IMR-90 (cell line): ENCODE results near the gene HMGN1. TPM values are rescaled to one million over a fixed set of nuclear protein-coding genes. Genes with fewer than 3 reads are reported as not detected.

ENCODE experiments used
- ATAC-seq: fragments of 200-7000 bp; cut with Tn5 transposase; 2 replicates; pipeline ENCODE4 v1.9.1; 2020; ENCODE audit warnings: low read depth, mild to moderate bottlenecking, moderate library complexity
- BruUV-seq: library from RNA; stranded (reverse); fragments of 400-500 nt; replicated peaks from 2 replicates; lab custom pipeline; 2021; lab: Mats Ljungman, UMichigan
- CTCF ChIA-PET: fragments of 300-600 bp; formaldehyde crosslinking; extraction: SDS; loops from one replicate; lab custom pipeline; 2021; ENCODE audit warnings: antibody characterized with exemption; lab: Yijun Ruan, JAX
- POLR2A ChIA-PET: fragments of 300-600 bp; sonication (Branson Sonifier 250); formaldehyde crosslinking; loops from one replicate; lab custom pipeline; 2022; ENCODE audit warnings: antibody characterized with exemption; ENCODE audit not compliant: unreplicated experiment; lab: Charles Lee
- DNase-seq: peaks from one replicate; pipeline ENCODE4 v3.0.0; 2013
- H2AFZ ChIP-seq: replicated peaks from 2 replicates; pipeline ENCODE3; 2013; ENCODE audit warnings: low read length, mild to moderate bottlenecking; ENCODE audit not compliant: poor library complexity
- H2AK5ac ChIP-seq: 2 replicates; pipeline ENCODE4 v1.6.1; 2013; ENCODE audit warnings: low read depth, low read length, inconsistent platforms
- H2AK9ac ChIP-seq: replicated peaks from 2 replicates; pipeline ENCODE3; 2013; ENCODE audit warnings: mild to moderate bottlenecking, low read depth, low read length, moderate library complexity; ENCODE audit not compliant: poor library complexity
- H2BK120ac ChIP-seq: 2 replicates; pipeline ENCODE4 v1.6.1; 2013; ENCODE audit warnings: low read depth, low read length, inconsistent platforms
- H2BK15ac ChIP-seq: 3 replicates; pipeline ENCODE4 v1.6.1; 2013; ENCODE audit warnings: low read depth, low read length, inconsistent platforms
- H2BK20ac ChIP-seq: 2 replicates; pipeline ENCODE4 v1.6.1; 2013; ENCODE audit warnings: low read depth, mild to moderate bottlenecking, inconsistent platforms, low read length, moderate library complexity
- H2BK5ac ChIP-seq: 2 replicates; pipeline ENCODE4 v1.6.1; 2013; ENCODE audit warnings: mild to moderate bottlenecking, low read depth, low read length, inconsistent platforms; ENCODE audit not compliant: poor library complexity, severe bottlenecking
- H3K14ac ChIP-seq: replicated peaks from 2 replicates; pipeline ENCODE4 v1.6.1; 2013; ENCODE audit warnings: low read depth, low read length, inconsistent platforms
- H3K18ac ChIP-seq: 2 replicates; pipeline ENCODE4 v1.6.1; 2013; ENCODE audit warnings: low read depth, low read length, control low read depth
- H3K23ac ChIP-seq: 2 replicates; pipeline ENCODE4 v1.6.1; 2013; ENCODE audit warnings: low read depth, low read length, inconsistent platforms
- H3K27ac ChIP-seq: 2 replicates; pipeline ENCODE4 v1.5.1; 2013; ENCODE audit warnings: mild to moderate bottlenecking, control low read depth, low read length; ENCODE audit not compliant: insufficient read depth
- H3K27me3 ChIP-seq: 2 replicates; pipeline ENCODE4 v1.6.1; 2013; ENCODE audit warnings: low read length; ENCODE audit not compliant: control insufficient read depth, insufficient read depth
- H3K36me3 ChIP-seq: 2 replicates; pipeline ENCODE4 v1.6.1; 2013; ENCODE audit warnings: low read length, mixed read lengths; ENCODE audit not compliant: control insufficient read depth, insufficient read depth
- H3K4ac ChIP-seq: 2 replicates; pipeline ENCODE4 v1.6.1; 2013; ENCODE audit warnings: low read depth, low read length, inconsistent platforms
- H3K4me1 ChIP-seq: 2 replicates; pipeline ENCODE4 v1.6.1; 2013; ENCODE audit warnings: low read length, mixed read lengths; ENCODE audit not compliant: control insufficient read depth, insufficient read depth
- H3K4me2 ChIP-seq: 2 replicates; pipeline ENCODE4 v1.6.1; 2013; ENCODE audit warnings: low read depth, mild to moderate bottlenecking, control low read depth, low read length, moderate library complexity
- H3K4me3 ChIP-seq: 2 replicates; pipeline ENCODE4 v1.5.1; 2013; ENCODE audit warnings: low read depth, mild to moderate bottlenecking, control low read depth, low read length, moderate library complexity; ENCODE audit not compliant: insufficient read depth
- H3K56ac ChIP-seq: 2 replicates; pipeline ENCODE4 v1.6.1; 2013; ENCODE audit warnings: low read length, inconsistent platforms; ENCODE audit not compliant: insufficient read depth; ENCODE audit errors: extremely low read depth
- H3K79me1 ChIP-seq, 2 experiments: 2 replicates each; pipeline ENCODE4 v1.6.1; 2013; ENCODE audit warnings: low read length in 2 of 2, inconsistent platforms in 1 of 2, low read depth in 1 of 2
- H3K9ac ChIP-seq: 2 replicates; pipeline ENCODE4 v1.6.1; 2013; ENCODE audit warnings: low read depth, low read length, control low read depth
- H3K9me1 ChIP-seq: 2 replicates; pipeline ENCODE4 v1.6.1; 2013; ENCODE audit warnings: low read length, inconsistent platforms; ENCODE audit not compliant: insufficient read depth
- H3K9me3 ChIP-seq: 2 replicates; pipeline ENCODE4 v1.6.1; 2013; ENCODE audit warnings: low read length; ENCODE audit not compliant: control insufficient read depth, insufficient read depth
- H4K20me1 ChIP-seq: 2 replicates; pipeline ENCODE4 v1.6.1; 2013; ENCODE audit warnings: low read length, inconsistent platforms; ENCODE audit not compliant: insufficient read depth
- H4K5ac ChIP-seq: 2 replicates; pipeline ENCODE4 v1.6.1; 2013; ENCODE audit warnings: mild to moderate bottlenecking, low read depth, low read length, control low read depth
- H4K8ac ChIP-seq, 2 experiments: 2 replicates each; pipeline ENCODE4 v1.6.1; 2013; ENCODE audit warnings: low read depth in 2 of 2, low read length in 2 of 2, control low read depth in 1 of 2, inconsistent platforms in 1 of 2
- H4K91ac ChIP-seq: 2 replicates; pipeline ENCODE4 v1.6.1; 2013; ENCODE audit warnings: low read depth, low read length, inconsistent platforms; ENCODE audit not compliant: insufficient read depth
- BHLHE40 ChIP-seq: fragments of 150-350 bp; IDR thresholded peaks from 2 replicates; pipeline ENCODE4 v1.6.1; 2016; ENCODE audit warnings: mild to moderate bottlenecking, low read depth, low read length
- FOS ChIP-seq: fragments of 150-350 bp; IDR thresholded peaks from 2 replicates; pipeline ENCODE4 v1.6.1; 2016; ENCODE audit warnings: low read depth, low read length
- MAZ ChIP-seq: IDR thresholded peaks from 2 replicates; pipeline ENCODE4 v1.6.1; 2012; ENCODE audit warnings: low read depth, mild to moderate bottlenecking, low read length, improper control_type of control experiment, moderate library complexity, borderline replicate concordance
- MXI1 ChIP-seq: IDR thresholded peaks from 2 replicates; pipeline ENCODE4 v1.6.1; 2012; ENCODE audit warnings: low read depth, mild to moderate bottlenecking, low read length, moderate library complexity, borderline replicate concordance
- RAD21 ChIP-seq: IDR thresholded peaks from 2 replicates; pipeline ENCODE4 v1.6.1; 2012; ENCODE audit warnings: low read length, improper control_type of control experiment
- USF2 ChIP-seq: fragments of 150-350 bp; IDR thresholded peaks from 2 replicates; pipeline ENCODE4 v1.6.1; 2017; ENCODE audit warnings: mild to moderate bottlenecking, antibody characterized with exemption, low read length, low read depth
- WGBS, 2 experiments: methylation state at CpG; one replicate each; pipeline versions ENCODE4 v1.1.5 to v1.1.7; 2013; ENCODE audit warnings: missing lambda C conversion rate in 2 of 2; ENCODE audit not compliant: insufficient read length in 1 of 2; ENCODE audit errors: extremely low coverage in 2 of 2; 5-methylcytosine and 5-hydroxymethylcytosine counted together
- dilution Hi-C: fragments of 300-500 bp; cut with HindIII; formaldehyde crosslinking; loops from one replicate; pipeline ENCODE4 v1.14.3; 2018; ENCODE audit warnings: low sequenced_read_pairs; ENCODE audit not compliant: unreplicated experiment
- in situ Hi-C: fragments of 300-500 bp; cut with MboI; formaldehyde crosslinking; loops from 3 replicates; pipeline ENCODE4 v1.14.3; 2019; ENCODE audit warnings: low sequenced_read_pairs, inconsistent platforms, mixed read lengths
- intact Hi-C: fragments of 100-400 bp; cut with micrococcal nuclease; formaldehyde crosslinking; loops from 2 replicates; pipeline ENCODE4 v1.10.0; 2022
- polyA plus RNA-seq, 3 experiments: library from polyadenylated mRNA; depleted of rRNA; stranded (reverse); fragments of >200 nt; gene quantifications; 2 replicates each; pipeline ENCODE4 v1.2.3, GENCODE V29; 2012; ENCODE audit warnings: low replicate concordance in 1 of 3
- total RNA-seq: library from RNA; depleted of rRNA; stranded (reverse); fragments of >200 nt; gene quantifications from 2 replicates; pipeline ENCODE4 v1.2.3, GENCODE V29; 2012

The HMGN1 gene
- total and polyA plus RNA-seq, 2 of the 4 experiments (the other 2 are of a cell fraction) = 55.2 to 155 TPM

- BruUV-seq = no TSS peak
- Histone ChIP-seq H3K23ac (no peak overlapping the region), H3K9me1 (no peaks in the 10 kb centered on the region; the same call in 1 of the 2 replicates), H2BK20ac (peak overlapping the region; percentile 36; the same call in 1 of the 2 replicates), H2BK120ac (peak overlapping the region; percentile 77), H3K36me3 (peaks cover 6% of the 10 kb centered on the region), H2AK5ac (peak overlapping the region; percentile 36; the same call in 1 of the 2 replicates), H3K79me1 (peaks cover 16 to 31% of the 10 kb centered on the region in 2 experiments), H3K4me1 (peaks cover 5% of the 10 kb centered on the region), H4K5ac (peak overlapping the region; percentile 85), H3K27me3 (no peaks in the 10 kb centered on the region), H3K9ac (peak overlapping the region; percentile 55), H3K27ac (peak overlapping the region; percentile 71), H2AK9ac (peak overlapping the region; percentile 90), H4K20me1 (peaks cover 29% of the 10 kb centered on the region; the same call in 1 of the 2 replicates), H2AFZ (peak overlapping the region; percentile 89), H3K4ac (peak overlapping the region; percentile 82), H3K4me2 (peak overlapping the region; percentile 84), H2BK15ac (peak overlapping the region; percentile 17; the same call in 1 of the 3 replicates), H2BK5ac (peak overlapping the region; percentile 59), H4K8ac (peak overlapping the region; percentile 93 to 96), H3K18ac (no peak overlapping the region; the same call in 1 of the 2 replicates), H3K9me3 (no peaks in the 10 kb centered on the region), H3K14ac (peak overlapping the region; percentile 68; the same call in 1 of the 2 replicates), H4K91ac (peak overlapping the region; percentile 74), H3K4me3 (peak overlapping the region; percentile 62), H3K56ac (0 out of 2 replicates have a peak overlapping the region, but pooled peaks have one; percentile 12)
- dilution Hi-C loops (no loop called here), intact Hi-C loops (no loop called here), in situ Hi-C loops (no loop called here)
- POLR2A ChIA-PET = no interaction called here
- 8% methylated on average over 15 of the region's 56 CpGs; no CpG with 5 or more reads in 1 of the 2 experiments for WGBS, 2 experiments
- CTCF ChIA-PET = no interaction called here
- peak; percentile 90 for DNase-seq
- ATAC-seq = peak; percentile 86
- TF ChIP-seq MXI1 = no peak
- TF ChIP-seq BHLHE40 = no peak
- no peak for TF ChIP-seq FOS
- TF ChIP-seq USF2 = peak; percentile 95
- TF ChIP-seq MAZ = peak; percentile 34; the same call in 1 of the 2 replicates
- no peak; the same call in 1 of the 2 replicates for TF ChIP-seq RAD21
These were observed 564 bp upstream of the HMGN1 start for GRCh38 chr21:39349211-39350093.
